HG03060 (cell line): ENCODE measurements around the gene NUP107.

ENCODE experiments used
- ATAC-seq: cut with Tn5 transposase; IDR thresholded peaks from one replicate; pipeline ENCODE4 v1.9.1; 2021; ENCODE audit warnings: low read depth, moderate number of reproducible peaks; ENCODE audit not compliant: unreplicated experiment

NUP107 gene

DNA sequence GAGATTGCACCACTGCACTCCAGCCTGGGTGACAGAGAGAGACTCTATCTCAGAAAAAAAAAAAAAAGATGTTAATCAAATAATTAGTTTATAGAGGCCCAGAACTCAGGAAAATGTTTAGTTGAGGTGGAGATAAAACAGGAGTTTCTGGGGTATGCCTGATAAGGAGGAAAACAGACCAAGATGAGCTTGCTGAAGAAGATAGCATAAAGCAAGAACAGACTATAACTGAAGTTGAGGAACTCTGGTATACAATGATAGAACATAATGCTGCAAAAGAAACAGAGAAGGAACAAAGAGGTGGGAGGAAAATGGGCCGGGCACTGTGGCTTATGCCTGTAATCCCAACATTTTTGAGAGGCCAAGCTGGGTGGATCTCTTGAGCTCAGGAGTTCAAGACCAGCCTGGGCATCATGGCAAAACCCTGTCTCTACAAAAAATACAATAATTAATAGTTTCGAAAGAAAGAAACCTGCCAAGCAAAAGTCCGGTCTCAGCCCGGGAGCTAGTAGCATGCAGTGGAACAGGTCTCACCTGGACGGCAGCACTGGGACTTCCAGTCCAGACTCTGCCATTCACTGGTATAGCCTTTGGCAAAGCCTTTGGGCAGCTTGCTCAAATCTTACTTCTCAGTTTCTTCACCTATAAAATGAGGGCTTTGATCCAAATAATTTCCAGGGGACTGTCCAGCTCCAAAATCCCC, 84.6 kb downstream of the NUP107 start:
- no peak for ATAC-seq

DNA sequence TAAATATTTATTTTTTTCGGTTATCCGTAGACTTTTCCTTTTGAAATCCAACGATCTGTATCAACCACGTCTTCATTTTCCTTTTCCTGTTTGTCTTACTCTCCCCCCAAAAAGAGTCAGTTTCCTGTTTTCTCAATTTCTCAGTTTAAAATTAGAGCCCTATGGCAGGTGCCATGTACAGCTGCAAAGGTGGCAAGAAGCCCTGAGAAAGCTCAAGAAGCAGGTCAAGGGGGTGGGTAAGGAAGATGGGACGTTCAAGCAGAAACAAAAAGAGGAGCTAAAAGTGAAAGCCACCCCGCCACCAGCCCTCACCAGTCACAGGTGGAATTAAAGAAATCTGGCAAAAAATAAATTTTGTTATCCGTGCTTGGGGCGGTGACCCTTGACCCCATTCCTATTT, 85.9 kb downstream of the NUP107 start:
- no peak for ATAC-seq

DNA sequence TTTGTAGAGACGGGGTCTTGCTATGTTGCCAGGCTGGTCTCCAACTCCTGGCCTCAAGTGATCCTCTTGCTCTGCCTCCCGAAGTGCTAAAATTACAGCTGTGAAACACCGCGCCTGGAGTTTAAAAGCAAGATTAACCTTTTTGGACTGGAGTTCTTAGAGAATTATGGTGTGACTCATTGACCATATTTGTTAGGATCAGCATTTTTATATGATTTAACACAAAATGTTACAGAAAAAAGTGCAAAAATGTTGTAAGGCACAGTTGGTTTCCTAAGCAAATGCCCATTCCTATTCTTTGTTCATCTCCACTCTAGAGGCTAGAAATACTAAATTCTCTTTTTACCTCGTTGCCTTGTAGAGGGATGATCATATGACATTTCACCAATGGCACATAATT, 86.8 kb downstream of the NUP107 start:
- no peak for ATAC-seq

DNA sequence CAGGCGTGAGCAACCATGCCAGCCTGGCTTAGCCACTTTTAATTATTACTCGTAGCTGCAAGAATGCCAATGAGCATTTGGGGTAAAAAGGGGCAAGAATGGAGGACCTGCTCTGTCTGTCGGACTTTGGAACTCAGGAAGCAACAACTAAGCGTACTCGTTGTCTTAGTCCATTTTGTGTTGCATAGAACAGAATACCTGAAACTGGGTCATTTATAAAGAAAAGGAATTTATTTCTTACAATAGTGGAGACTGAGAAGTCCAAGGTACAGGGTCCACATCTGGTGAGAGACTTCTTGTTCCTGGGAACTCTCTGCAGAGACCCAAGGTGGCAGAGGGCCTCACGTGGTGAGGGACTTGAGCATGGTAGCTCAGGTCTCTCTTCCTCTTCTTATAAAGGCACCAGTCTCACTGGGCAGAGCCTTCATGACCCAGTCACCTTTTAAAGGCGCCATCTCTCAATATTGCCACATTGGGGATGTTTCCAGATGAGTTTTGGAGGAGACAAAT, 88.4 kb downstream of the NUP107 start:
- ATAC-seq, result no peak

DNA sequence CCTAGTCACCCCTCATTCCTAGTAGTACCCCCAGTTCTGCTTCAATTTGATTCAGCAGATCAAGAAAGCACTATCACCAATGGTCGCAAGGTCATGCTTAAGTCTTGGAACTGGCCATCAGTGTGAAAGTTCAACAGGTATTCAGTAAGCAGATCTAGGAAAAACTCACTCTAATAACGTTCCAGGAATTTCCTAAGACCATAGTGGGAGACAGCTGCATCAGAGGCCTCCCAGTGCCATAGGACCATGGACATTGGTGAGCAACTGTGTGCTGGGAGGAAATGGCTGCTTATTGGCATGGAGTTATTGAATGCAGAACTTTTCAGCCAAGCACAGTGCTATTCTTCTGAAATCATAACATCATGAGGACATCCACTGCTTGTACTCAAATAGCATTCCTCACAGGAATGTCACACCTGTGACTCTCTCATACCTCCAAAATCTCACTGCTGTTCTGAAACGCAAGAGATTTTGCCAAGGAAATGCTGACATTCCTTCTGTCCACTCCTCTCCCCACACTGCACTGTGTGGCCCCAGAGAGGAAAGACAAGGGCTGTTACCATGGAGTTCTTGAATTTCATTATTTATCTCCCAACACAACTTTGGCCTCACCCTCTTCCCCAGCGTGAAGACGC, 90.3 kb downstream of the NUP107 start:
- ATAC-seq, result no peak

DNA sequence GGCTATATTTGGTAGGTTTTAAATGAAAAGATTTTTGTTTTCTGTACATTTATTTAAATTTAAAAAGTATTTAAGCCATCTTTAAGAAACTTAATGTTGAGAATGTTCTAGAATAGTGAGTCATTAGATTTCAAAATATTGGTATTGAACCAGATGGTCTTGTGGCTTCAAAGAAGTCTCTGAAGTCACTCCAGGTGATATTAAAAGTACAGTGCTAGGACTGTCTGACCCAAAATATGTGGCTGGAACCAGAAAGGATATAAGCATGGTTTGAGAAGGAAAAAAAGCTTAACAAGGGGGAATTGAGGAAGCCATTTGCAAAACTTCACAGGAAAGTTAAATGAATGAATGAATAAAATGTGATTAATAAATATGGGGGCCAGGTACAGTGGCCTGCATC, 92.5 kb downstream of the NUP107 start:
- ATAC-seq, result no peak

DNA sequence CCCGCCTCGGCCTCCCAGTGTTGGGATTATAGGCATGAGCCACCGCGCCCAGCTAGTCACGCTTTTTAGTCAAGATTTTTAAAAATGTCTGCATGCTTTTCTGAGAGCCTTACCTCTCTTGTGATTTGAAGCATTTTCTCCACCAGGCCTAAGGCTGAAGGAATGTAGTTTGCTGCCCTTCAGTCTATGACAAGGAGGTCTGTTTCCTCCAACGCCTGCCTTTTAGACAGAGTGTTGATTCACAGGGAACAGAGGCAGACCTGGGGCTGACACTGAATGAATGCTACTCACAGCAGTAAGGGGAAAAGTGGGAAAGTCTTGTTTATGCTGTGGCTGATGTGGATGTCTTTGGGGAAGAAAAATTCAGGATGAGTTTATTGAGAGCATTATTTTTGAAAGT, 94.0 kb downstream of the NUP107 start:
- ATAC-seq, result no peak

DNA sequence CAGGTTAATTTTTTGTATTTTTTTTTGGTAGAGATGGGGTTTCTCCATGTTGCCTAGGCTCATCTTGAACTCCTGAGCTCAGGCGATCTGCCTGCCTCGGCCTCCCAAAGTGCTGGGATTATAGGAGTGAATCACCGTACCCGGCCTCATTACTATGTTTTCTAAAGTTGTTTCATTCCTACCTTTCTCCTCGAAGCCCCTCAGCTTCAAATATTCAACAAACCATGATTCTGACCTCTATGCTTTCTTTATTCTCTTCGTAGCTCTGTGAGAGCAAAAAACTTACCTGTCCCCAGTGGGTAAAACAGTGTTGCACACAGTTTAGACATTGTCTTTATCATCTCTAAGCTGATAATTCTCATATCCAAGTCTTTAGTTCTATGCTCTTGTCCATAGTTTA, 95.0 kb downstream of the NUP107 start:
- no peak for ATAC-seq

DNA sequence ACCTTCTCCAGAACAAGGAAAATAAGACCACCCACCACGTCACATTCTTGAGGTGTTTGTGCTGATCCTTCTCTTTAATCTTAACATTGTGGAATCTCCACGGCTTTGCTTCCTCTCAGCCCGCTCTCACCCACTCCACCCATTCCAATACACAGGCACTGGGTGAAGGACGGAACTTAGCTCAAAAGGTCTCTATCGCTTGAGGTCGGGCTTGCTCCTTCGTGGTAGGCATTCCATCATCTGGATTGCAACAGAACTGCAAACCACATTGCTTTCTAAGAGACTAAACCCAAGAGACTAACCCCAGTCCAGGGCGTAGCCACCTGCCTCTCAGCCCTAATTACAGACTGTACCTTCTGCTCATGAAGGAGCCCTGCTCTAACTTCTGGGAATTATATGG, 97.2 kb downstream of the NUP107 start:
- no peak for ATAC-seq

DNA sequence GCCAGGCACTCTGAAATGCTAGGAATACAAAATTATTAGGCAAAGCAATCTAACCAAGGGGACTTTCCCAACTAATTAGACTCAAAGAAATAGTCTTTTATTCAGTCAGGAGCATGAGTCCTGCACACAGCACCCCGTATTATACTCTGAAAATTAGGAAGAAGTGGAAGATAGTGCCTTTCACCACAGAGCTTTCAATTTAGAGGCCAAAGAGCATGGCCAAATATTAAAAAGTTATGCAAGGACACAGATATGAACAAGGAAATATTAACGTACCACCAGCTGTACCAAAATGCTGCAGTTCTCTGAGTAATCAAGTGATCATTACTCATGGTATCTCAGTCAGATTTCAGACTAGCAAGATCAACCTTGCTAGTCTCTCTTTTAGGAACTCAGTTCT, 98.6 kb downstream of the NUP107 start:
- no peak for ATAC-seq

DNA sequence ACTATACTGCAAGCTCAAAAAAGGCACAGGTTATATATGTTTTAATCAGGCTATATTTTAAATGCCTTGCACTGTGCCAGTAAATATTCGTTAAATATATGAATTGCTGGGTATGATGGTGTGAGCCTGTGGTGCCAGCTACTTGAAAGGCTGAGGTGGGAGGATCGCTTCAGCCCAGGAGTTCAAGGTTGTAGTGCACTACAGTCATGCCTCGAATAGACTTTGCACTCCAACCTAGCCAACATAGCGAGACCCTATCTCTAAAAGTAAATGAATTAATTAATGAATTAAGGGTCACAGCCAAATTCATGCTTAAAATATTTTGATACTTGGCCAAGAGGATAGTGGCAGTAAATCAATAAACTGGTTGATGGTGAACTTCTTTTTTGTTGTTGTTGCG, 99.0 kb downstream of the NUP107 start:
- ATAC-seq, result no peak

DNA sequence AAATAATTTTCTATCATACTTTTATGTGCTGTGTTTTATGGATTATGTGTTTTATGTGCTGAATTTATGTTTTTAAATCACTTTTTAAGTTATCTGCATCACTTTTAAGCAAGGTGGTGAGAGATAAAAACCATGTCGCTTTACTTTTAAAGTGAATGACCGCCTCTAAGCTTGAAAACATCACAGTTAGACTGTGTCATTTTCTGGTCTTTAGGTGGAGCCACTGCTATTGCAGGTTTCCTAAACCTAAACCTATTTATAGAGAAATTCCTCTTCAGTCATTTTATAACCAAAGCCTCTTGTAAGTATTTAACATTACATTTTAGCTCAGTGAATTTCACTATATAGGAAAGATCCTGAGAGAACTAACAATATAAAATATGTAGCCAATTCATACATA, 100.2 kb downstream of the NUP107 start:
- ATAC-seq, result no peak

DNA sequence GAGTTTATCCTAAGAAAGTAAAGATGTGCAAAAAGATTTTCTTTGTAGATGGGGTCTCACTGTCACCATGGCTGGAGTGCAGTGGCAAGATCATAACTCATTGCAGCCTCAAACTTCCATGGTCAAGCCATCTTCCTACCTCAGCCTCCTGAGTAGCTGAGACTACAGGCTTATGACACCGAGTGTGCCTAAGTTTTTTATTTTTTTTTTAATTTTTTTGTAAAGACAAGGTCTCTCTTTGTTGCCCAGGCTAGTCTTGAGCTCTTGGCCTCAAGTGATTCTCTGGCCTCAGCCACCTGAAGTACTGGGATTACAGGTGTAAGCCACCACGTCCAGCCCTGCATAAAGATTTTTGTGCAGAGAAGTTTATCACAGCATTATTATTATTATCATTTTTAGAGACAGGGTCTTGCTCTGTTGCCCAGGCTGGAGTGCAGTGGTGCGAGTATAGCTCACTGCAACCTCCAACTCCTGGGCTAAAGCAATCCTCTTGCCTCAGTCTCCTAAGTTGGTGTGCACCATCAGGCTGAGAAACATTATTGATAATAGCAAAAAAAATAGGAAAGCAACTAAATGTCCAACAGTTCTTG, 101.9 kb downstream of the NUP107 start:
- ATAC-seq, result no peak

DNA sequence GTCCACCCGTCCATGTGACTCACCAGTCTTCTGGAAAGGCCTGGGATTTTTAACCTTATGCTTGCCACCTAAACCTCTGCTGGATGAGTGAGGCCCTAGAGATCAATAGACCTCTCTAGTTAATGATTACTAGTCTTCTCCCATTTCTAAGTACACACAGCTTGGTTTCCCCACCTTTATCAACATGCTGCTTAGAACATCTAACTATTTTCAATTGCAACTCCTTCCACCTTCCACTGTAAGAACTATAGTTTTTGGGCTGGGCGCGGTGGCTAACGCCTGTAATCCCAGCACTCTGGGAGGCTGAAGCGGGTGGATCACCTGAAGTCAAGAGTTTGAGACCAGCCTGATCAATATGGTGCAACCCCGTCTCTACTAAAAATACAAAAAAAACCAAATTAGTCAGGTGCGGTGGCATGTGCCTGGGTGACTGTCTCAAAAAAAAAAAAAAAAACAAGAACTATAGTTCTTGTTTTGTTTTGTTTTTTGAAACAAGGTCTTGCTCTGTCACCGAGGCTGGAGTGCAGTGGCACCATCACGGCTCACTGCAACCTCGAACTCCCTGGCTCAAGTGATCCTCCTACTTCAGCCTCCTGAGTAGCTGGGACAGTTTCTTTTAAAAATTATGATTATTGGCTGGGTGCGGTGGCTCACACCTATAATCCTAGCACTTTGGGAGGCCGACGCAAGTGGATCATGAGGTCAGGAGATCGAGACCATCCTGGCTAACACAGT, 102.5 kb downstream of the NUP107 start:
- ATAC-seq, result no peak

DNA sequence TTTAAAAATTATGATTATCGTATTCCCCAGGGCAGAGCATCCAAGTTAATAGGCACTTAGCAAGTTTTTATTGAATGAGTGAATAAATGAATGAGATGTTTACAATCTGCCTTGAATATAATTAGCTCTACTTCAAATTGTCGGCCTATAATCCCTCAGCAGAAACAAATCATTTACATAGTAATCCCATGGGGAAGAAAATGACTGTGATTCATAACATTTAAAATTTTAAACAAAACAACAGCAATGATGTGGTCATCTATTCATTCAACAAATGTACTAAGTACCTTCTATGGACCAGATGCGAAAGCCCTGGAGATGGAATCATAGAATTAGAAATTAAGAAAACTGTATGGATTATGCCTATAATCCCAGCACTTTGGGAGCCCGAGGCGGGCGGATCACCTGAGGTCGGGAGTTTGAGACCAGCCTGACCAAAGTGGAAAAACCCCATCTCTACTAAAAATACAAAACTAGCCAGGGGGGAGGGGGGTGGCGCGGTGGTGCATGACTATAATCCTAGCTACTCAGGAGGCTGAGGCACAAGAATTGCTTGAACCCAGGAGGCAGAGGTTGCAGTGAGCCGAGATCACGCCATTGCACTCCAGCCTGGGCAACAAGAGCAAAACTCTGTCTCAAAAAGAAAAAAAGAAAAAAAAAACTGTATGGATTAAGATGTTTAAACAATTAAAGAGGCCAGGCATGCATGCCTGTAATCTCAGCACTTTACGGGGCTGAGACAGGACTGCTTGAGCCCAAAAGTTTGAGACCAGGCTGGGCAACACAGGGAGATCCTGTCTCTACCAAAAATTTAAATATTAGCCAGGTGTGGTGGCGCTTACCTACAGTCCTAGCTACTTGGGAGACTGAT, 103.5 kb downstream of the NUP107 start:
- ATAC-seq, result no peak

DNA sequence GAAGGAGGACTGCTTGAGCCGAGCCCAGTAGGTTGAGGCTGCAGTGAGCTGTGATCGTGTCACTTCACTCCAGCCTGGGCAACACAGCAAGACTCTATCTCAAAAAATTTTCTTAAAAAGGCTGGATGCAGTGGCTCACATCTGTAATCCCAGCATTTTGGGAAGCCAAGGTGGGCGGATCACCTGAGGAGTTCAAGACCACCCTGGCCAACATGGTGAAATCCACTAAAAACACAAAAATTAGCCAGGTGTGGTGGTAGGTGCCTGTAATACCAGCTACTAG, 104.1 kb downstream of the NUP107 start:
- no peak for ATAC-seq

DNA sequence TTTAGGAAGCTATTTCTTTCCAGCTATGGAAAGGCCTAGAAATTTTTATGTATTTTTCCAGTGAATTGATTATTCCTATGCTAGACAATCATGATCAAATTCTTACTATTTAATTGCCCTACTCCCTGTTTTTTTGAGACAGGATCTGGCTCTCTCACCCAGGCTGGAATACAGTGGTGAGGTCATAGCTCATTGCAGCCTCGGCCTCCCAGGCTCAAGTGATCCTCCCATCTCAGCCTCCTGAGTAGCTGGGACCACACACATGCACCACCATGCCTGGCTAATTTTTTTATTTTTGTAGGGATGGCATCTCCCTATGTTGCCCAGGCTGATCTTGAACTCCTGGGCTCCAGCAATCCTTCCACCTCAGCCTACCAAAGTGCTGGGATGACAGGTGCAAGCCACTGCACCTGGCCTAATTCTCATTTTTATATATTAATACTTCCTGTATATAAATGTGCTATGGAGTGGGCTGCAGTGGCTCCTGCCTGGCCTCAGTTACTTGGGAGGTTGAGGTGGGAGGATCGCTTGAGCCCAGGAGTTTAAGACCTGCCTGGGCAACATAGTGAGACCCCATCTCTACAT, 105.2 kb downstream of the NUP107 start:
- ATAC-seq, result no peak

DNA sequence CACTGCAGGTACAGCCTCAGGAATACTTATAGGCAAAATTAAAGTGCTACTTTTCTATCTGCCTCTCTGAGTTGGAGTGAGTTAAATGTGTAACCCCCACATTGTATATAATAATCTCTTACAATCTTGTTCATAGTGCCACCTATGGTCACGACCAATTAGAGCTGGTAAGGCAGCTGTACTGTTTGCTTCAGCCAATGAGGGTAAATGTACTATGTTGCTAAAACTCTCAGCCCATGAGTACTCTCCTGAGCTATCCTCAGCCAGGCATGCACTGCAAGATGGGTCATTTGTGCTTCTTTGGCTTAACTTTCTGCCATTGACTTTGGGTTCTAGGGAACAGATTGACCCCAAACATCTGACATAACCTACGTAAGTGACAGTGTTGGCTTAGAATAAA, 106.2 kb downstream of the NUP107 start:
- peak; percentile 76 for ATAC-seq

DNA sequence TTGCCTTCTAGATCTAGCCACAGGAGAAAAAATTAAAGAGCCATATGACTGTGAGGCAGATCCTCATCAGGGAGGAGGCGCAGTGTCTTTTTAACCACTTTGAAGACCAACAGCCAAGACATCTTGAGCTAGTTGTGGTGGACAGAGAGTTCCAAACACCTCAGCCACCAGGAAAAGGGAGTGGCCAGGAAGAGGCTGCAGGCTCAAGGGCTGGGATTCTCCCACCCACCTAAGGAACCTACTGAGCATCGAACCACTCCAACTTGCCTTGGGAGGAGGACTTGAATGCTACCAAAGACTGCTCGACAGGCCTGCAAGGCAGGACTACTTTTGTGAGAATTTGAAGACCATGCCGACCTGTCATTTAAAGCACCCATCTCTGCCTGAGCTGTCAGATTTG, 106.7 kb downstream of the NUP107 start:
- no peak for ATAC-seq

DNA sequence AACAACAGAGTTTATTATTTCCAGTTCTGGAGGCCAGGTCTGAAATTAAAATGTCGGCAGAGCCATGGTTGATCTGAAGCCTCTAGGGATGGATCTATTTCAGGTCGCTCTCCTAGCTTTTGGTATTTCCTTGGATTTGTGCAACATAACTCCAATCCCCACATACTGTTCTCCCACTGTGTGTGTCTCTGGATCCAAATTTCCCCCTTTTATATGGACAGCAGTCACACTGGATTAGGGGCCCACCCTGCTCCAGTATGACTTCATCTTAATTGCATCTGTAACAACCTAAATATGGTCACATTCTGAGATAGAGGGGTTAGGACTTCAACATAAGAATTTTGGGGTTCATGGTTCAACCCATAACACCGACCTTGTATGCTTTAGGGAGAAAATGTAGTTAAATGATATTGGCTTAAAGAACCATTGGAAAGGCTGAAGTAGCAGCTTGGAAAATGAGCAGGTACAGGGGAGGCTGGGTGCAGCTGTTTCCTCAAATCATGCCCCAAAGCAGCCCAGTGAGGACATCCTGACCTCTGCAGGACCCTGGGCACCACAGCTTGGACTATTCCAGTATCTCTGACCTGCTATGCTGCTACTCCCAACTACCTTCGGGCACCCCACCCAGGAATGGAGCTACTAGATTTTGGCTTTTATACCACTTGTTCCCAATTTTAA, 107.3 kb downstream of the NUP107 start:
- no peak for ATAC-seq
